ENCODE data around the gene PBX3. TPM values are rescaled to one million over a fixed set of nuclear protein-coding genes. Genes with fewer than 3 reads are reported as not detected.

PBX3 gene
- total and polyA plus RNA-seq, 9 donors = 52.6 to 199 (median 119) TPM

GRCh38 chr9:125884218-125884595, 137.0 kb downstream of the PBX3 start:
- H3K4me3 ChIP-seq = no peak overlapping the region
- no peak overlapping the region for H3K27ac ChIP-seq
- no peaks in the 10 kb centered on the region for H3K9me3 ChIP-seq
- peaks cover 5% of the 10 kb centered on the region for H3K4me1 ChIP-seq (ENCODE audit: insufficient read depth)
- no peaks in the 10 kb centered on the region for H3K36me3 ChIP-seq
- intact Hi-C loops (cut with DNase I) = no loop called here
- H3K27me3 ChIP-seq = no peaks in the 10 kb centered on the region
- DNase-seq = no peak
- TF ChIP-seq, protein P1, sequence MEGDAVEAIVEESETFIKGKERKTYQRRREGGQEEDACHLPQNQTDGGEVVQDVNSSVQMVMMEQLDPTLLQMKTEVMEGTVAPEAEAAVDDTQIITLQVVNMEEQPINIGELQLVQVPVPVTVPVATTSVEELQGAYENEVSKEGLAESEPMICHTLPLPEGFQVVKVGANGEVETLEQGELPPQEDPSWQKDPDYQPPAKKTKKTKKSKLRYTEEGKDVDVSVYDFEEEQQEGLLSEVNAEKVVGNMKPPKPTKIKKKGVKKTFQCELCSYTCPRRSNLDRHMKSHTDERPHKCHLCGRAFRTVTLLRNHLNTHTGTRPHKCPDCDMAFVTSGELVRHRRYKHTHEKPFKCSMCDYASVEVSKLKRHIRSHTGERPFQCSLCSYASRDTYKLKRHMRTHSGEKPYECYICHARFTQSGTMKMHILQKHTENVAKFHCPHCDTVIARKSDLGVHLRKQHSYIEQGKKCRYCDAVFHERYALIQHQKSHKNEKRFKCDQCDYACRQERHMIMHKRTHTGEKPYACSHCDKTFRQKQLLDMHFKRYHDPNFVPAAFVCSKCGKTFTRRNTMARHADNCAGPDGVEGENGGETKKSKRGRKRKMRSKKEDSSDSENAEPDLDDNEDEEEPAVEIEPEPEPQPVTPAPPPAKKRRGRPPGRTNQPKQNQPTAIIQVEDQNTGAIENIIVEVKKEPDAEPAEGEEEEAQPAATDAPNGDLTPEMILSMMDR (IDR thresholded peaks at IDR 0.05) = no peak
- TF ChIP-seq POLR2A (IDR thresholded peaks at IDR 0.05) = no peak
- no peak for TF ChIP-seq EP300 (IDR thresholded peaks at IDR 0.05)

- no peak overlapping the region for H3K4me3 ChIP-seq
- TF ChIP-seq, protein P1 (IDR thresholded peaks at IDR 0.05) = no peak
- TF ChIP-seq EP300 (IDR thresholded peaks at IDR 0.05) (no peak), POLR2A (IDR thresholded peaks at IDR 0.05) (no peak)
- peak overlapping the region in 1 of 2 donors; percentile 24 for H3K27ac ChIP-seq
- DNase-seq = no peak
- H3K27me3 ChIP-seq = no peaks in the 10 kb centered on the region
- intact Hi-C loops (cut with DNase I) = loop anchor here in 1 of 4 donors (5.0 kb wide), 1 partner anchor 138 kb away; the partner anchor contains the start of gene PBX3
- no peaks in the 10 kb centered on the region for H3K36me3 ChIP-seq
- WGBS, 3 donors = 65 to 76% (median 75%) methylated on average over 5 of the region's 5 CpGs
- H3K4me1 ChIP-seq (ENCODE audit: insufficient read depth) = peaks cover 5% of the 10 kb centered on the region
- no peaks in the 10 kb centered on the region for H3K9me3 ChIP-seq
Measured at GRCh38 chr9:125885405-125886034, 138.3 kb downstream of the PBX3 start.

DNA sequence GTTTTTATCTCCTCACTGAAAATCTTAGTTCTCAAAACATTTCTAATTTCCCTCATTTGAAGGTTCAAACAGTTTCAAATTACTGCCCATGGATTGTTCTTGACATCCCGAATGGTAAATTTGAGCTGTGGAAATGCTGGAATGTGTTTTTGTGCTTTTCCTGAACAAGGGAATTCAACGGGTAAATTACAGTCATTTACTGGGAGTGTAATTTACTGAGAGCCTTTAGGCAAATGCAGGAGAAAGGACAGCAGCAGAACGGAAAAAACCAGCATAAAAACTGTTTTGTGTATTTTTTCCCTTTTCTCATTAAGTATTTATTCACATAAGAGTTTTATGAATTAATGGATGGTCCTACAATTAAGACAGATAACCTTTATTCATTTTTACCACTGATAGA, 139.2 kb downstream of the PBX3 start:
- no peak overlapping the region for H3K4me3 ChIP-seq
- H3K27ac ChIP-seq = no peak overlapping the region
- intact Hi-C loops (cut with DNase I) = loop anchor here in 1 of 4 donors (5.0 kb wide), 1 partner anchor 139 kb away; the partner anchor contains the start of gene PBX3
- H3K9me3 ChIP-seq = no peaks in the 10 kb centered on the region
- no peaks in the 10 kb centered on the region for H3K27me3 ChIP-seq
- 14 to 25% (median 21%) methylated on average over 3 of the region's 3 CpGs for WGBS, 3 donors
- no peaks in the 10 kb centered on the region for H3K36me3 ChIP-seq
- peaks cover 5% of the 10 kb centered on the region for H3K4me1 ChIP-seq (ENCODE audit: insufficient read depth)
- no peak for DNase-seq
- TF ChIP-seq POLR2A (IDR thresholded peaks at IDR 0.05) (no peak), EP300 (IDR thresholded peaks at IDR 0.05) (no peak)
- TF ChIP-seq, protein P1 (IDR thresholded peaks at IDR 0.05) = no peak

- Histone ChIP-seq H3K27me3 (no peaks in the 10 kb centered on the region), H3K9me3 (no peaks in the 10 kb centered on the region), H3K4me3 (no peak overlapping the region), H3K4me1 (ENCODE audit: insufficient read depth) (peaks cover 5% of the 10 kb centered on the region), H3K36me3 (no peaks in the 10 kb centered on the region), H3K27ac (peak overlapping the region in 1 of 2 donors; percentile 1)
- WGBS, 3 donors = 43 to 57% (median 55%) methylated on average over 2 of the region's 2 CpGs
- TF ChIP-seq EP300 (IDR thresholded peaks at IDR 0.05) (no peak), POLR2A (IDR thresholded peaks at IDR 0.05) (no peak)
- TF ChIP-seq, protein P1 (IDR thresholded peaks at IDR 0.05) = no peak
- no peak for DNase-seq
- intact Hi-C loops (cut with DNase I) = loop anchor here in 1 of 4 donors (5.0 kb wide), 1 partner anchor 140 kb away; the partner anchor contains the start of gene PBX3
Measured at GRCh38 chr9:125887172-125887571, 140.0 kb downstream of the PBX3 start.

All from ovary (tissue), 9 donors.